GM18868 (cell line): ENCODE measurements around the gene BMPR1A.

Experiments used
- ATAC-seq: cut with Tn5 transposase; IDR thresholded peaks from one replicate; pipeline ENCODE4 v1.9.1; 2021; ENCODE audit warnings: mild to moderate bottlenecking, moderate library complexity; ENCODE audit not compliant: unreplicated experiment

Gene BMPR1A

GRCh38 chr10:86799188-86799845 lies 42.9 kb downstream of the BMPR1A start:
- no peak for ATAC-seq

- ATAC-seq = no peak
These were observed 45.6 kb downstream of the BMPR1A start for GRCh38 chr10:86801995-86802394.

- no peak for ATAC-seq
These were observed 46.2 kb downstream of the BMPR1A start for GRCh38 chr10:86802473-86803108.

- no peak for ATAC-seq
These were observed 46.7 kb downstream of the BMPR1A start for GRCh38 chr10:86803156-86803555.

- ATAC-seq = no peak
These were observed 48.4 kb downstream of the BMPR1A start for GRCh38 chr10:86804805-86805204.

GRCh38 chr10:86813101-86813500 lies 56.7 kb downstream of the BMPR1A start:
- ATAC-seq = no peak

- no peak for ATAC-seq
These were observed 57.6 kb downstream of the BMPR1A start for GRCh38 chr10:86813982-86814381.

- no peak for ATAC-seq
These were observed 58.7 kb downstream of the BMPR1A start for GRCh38 chr10:86815035-86815617.

- ATAC-seq = no peak
These were observed 59.2 kb downstream of the BMPR1A start for GRCh38 chr10:86815640-86816039.

- no peak for ATAC-seq
These were observed 60.8 kb downstream of the BMPR1A start for GRCh38 chr10:86817246-86817645.

GRCh38 chr10:86819567-86819966 lies 63.1 kb downstream of the BMPR1A start:
- ATAC-seq = no peak

- no peak for ATAC-seq
These were observed 64.1 kb downstream of the BMPR1A start for GRCh38 chr10:86820509-86820908.

- no peak for ATAC-seq
These were observed 65.1 kb downstream of the BMPR1A start for GRCh38 chr10:86821388-86821999.

GRCh38 chr10:86823565-86823964 lies 67.1 kb downstream of the BMPR1A start:
- ATAC-seq = no peak

- ATAC-seq = no peak
These were observed 67.7 kb downstream of the BMPR1A start for GRCh38 chr10:86824151-86824550.

GRCh38 chr10:86825366-86825765 lies 68.9 kb downstream of the BMPR1A start:
- ATAC-seq = no peak

GRCh38 chr10:86827639-86828038 lies 71.2 kb downstream of the BMPR1A start:
- ATAC-seq = no peak

- ATAC-seq = no peak
These were observed 71.7 kb downstream of the BMPR1A start for GRCh38 chr10:86828145-86828544.

- ATAC-seq = no peak
These were observed 73.1 kb downstream of the BMPR1A start for GRCh38 chr10:86829472-86829871.

GRCh38 chr10:86830043-86830591 lies 73.7 kb downstream of the BMPR1A start:
- no peak for ATAC-seq

- ATAC-seq = no peak
These were observed 77.5 kb downstream of the BMPR1A start for GRCh38 chr10:86833969-86834368.

- no peak for ATAC-seq
These were observed 79.6 kb downstream of the BMPR1A start for GRCh38 chr10:86836044-86836443.
